Brain microvascular endothelial cell (primary cell): ENCODE data around the gene BARHL1.

Experiments used
- DNase-seq: peaks from one replicate; pipeline ENCODE4 v3.0.0-alpha.2; 2020
- H3K27ac ChIP-seq: fragments of 250-450 bp; sonication (Bioruptor Pico); 2 replicates; pipeline ENCODE4 v1.5.1; 2020; ENCODE audit warnings: mild to moderate bottlenecking, moderate library complexity
- H3K27me3 ChIP-seq: fragments of 250-450 bp; sonication (Bioruptor Pico); replicated peaks from 2 replicates; pipeline ENCODE4 v1.5.1; 2020; ENCODE audit warnings: mild to moderate bottlenecking
- H3K36me3 ChIP-seq: fragments of 250-450 bp; sonication (Bioruptor Pico); replicated peaks from 2 replicates; pipeline ENCODE4 v1.5.1; 2020; ENCODE audit warnings: mild to moderate bottlenecking
- H3K4me3 ChIP-seq: 2 replicates; pipeline ENCODE4 v1.5.1; 2011; ENCODE audit warnings: low read depth, mild to moderate bottlenecking, control low read depth, low read length, moderate library complexity
- CTCF ChIP-seq: IDR thresholded peaks from 2 replicates; pipeline ENCODE4 v1.5.1; 2011; ENCODE audit warnings: low read depth, mild to moderate bottlenecking, moderate library complexity, low read length, control low read depth, inconsistent platforms; ENCODE audit errors: missing control alignments
- in situ Hi-C: cut with HindIII; loops from 2 replicates; pipeline ENCODE4 v1.10.0; 2017; ENCODE audit warnings: low sequenced_read_pairs, low pct_ligation_motif_present

Gene BARHL1

GRCh38 chr9:132578367-132578932 lies 4.0 kb upstream of the BARHL1 start:
- no peak for DNase-seq
- Histone ChIP-seq H3K36me3 (no peaks in the 10 kb centered on the region), H3K4me3 (no peak overlapping the region), H3K27ac (no peak overlapping the region), H3K27me3 (peaks cover 64% of the 10 kb centered on the region)
- no peak for TF ChIP-seq CTCF
- in situ Hi-C loops, result no loop called here

GRCh38 chr9:132579427-132579798 lies 3.0 kb upstream of the BARHL1 start:
- Histone ChIP-seq H3K36me3 (no peaks in the 10 kb centered on the region), H3K27me3 (peaks cover 72% of the 10 kb centered on the region), H3K27ac (no peak overlapping the region), H3K4me3 (no peak overlapping the region)
- in situ Hi-C loops, result no loop called here
- no peak for TF ChIP-seq CTCF
- no peak for DNase-seq

GRCh38 chr9:132582786-132583583 lies 579 bp downstream of the BARHL1 start:
- H3K27me3 ChIP-seq, result peaks cover 95% of the 10 kb centered on the region
- H3K36me3 ChIP-seq, result no peaks in the 10 kb centered on the region
- H3K27ac ChIP-seq, result no peak overlapping the region
- no peak for TF ChIP-seq CTCF
- in situ Hi-C loops, result no loop called here
- no peak for DNase-seq
- H3K4me3 ChIP-seq, result no peak overlapping the region

- no peak for DNase-seq
- H3K27me3 ChIP-seq, result peaks cover 95% of the 10 kb centered on the region
- in situ Hi-C loops, result no loop called here
- TF ChIP-seq CTCF, result no peak
- H3K4me3 ChIP-seq, result no peak overlapping the region
- H3K27ac ChIP-seq, result no peak overlapping the region
- H3K36me3 ChIP-seq, result no peaks in the 10 kb centered on the region
Measured at GRCh38 chr9:132583584-132584304, 1.3 kb downstream of the BARHL1 start.

GRCh38 chr9:132584601-132585560 lies 2.5 kb downstream of the BARHL1 start:
- peaks cover 95% of the 10 kb centered on the region for H3K27me3 ChIP-seq
- no peak for TF ChIP-seq CTCF
- no peaks in the 10 kb centered on the region for H3K36me3 ChIP-seq
- no peak for DNase-seq
- H3K4me3 ChIP-seq, result no peak overlapping the region
- in situ Hi-C loops, result no loop called here
- H3K27ac ChIP-seq, result no peak overlapping the region
